HG02610 (cell line): ENCODE results near the gene OR10H4.
"Not testable (repeated sequence)": the region's sequence is repeated elsewhere in the genome, so short reads cannot be mapped to it uniquely, and the experiment has no call there.

Experiments used
- ATAC-seq: cut with Tn5 transposase; IDR thresholded peaks from one replicate; pipeline ENCODE4 v1.9.1; 2021; ENCODE audit warnings: mild to moderate bottlenecking, moderate library complexity; ENCODE audit not compliant: unreplicated experiment

Gene OR10H4

GRCh38 chr19:15948223-15949058 lies at the start of gene OR10H4:
Gene OR10H4 (plus strand): TSS chr19:15949008. CDS start chr19:15949008, 0 bp downstream.
- no peak for ATAC-seq

- ATAC-seq, result not testable (repeated sequence)
These were observed 49.2 kb upstream of the OR10H4 start for GRCh38 chr19:15899561-15899960.

DNA sequence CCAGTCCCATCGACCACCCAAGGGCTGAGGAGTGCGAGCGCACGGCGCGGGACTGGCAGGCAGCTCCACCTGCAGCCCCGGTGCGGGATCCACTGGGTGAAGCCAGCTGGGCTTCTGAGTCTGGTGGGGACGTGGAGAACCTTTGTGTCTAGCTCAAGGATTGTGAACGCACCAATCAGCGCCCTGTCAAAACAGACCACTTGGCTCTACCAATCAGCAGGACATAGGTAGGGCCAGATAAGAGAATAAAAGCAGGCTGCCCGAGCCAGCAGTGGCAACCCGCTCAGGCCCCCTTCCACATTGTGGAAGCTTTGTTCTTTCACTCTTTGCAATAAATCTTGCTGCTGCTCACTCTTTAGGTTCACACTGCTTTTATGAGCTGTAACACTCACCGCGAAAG lies 48.8 kb upstream of the OR10H4 start:
- not testable (repeated sequence) for ATAC-seq

DNA sequence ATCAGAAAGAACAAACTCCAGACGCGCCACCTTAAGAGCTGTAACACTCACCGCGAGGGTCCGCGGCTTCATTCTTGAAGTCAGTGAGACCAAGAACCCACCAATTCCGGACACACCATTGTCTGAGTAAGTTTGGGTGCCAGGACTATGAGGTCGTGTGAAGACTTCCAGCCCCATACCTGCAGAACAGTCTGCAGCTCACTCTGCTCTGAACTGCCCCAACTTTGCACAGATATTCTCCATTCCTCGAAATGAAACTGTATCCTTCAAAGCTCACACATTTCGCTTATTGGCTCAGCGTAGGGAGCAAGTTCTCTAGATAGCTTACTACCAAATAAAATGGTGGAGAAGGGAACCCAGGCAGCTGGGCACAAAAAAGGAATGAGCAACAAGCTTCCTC lies 48.3 kb upstream of the OR10H4 start:
- ATAC-seq, result no peak

- no peak for ATAC-seq
These were observed 46.6 kb upstream of the OR10H4 start for GRCh38 chr19:15902254-15902653.

GRCh38 chr19:15902898-15903297 lies 45.9 kb upstream of the OR10H4 start:
- not testable (repeated sequence) for ATAC-seq

GRCh38 chr19:15905026-15905425 lies 43.8 kb upstream of the OR10H4 start:
- ATAC-seq, result no peak

- no peak for ATAC-seq
These were observed 37.1 kb upstream of the OR10H4 start for GRCh38 chr19:15911599-15912235.

GRCh38 chr19:15913384-15913783 lies 35.4 kb upstream of the OR10H4 start:
- no peak for ATAC-seq

DNA sequence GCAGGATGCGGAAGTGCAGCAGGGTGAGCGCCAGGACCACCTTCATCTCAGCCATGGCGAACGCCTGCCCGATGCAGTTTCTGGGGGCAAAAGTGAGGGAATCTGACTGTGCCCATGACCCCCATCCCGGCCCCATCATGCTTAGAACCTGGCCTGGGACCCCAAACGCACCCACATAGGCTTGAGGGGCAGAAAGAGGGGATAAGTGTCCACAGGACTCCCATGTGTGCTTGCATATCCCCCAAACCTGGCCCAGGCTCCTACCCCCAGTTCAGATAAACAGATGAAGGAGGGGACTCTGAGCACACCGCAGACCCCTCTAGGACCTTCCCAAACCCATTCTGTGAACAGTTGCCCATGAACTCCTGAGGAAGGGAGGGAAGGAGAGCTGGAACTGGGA lies 35.0 kb upstream of the OR10H4 start:
- no peak for ATAC-seq

DNA sequence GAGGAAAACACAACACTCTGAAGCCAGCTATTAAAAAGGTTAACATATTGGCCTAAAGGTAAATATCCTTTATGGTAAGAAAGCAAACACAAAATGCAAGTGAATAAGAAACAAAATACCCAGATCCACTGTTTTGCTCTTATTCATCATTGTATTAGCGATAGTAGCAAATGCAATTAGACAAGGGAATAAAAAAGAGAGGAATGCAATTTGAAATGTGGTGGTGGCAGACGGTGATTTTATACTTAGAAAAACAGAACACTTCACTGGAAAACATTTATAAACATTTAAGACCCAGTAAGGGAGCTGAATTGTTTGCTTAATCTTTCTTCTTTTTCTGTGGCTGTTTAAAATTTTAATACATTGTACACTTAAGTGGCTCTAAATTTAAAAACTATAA lies 33.7 kb upstream of the OR10H4 start:
- no peak for ATAC-seq

- no peak for ATAC-seq
These were observed 29.6 kb upstream of the OR10H4 start for GRCh38 chr19:15919243-15919642.

- ATAC-seq, result no peak
These were observed 26.8 kb upstream of the OR10H4 start for GRCh38 chr19:15922021-15922420.

DNA sequence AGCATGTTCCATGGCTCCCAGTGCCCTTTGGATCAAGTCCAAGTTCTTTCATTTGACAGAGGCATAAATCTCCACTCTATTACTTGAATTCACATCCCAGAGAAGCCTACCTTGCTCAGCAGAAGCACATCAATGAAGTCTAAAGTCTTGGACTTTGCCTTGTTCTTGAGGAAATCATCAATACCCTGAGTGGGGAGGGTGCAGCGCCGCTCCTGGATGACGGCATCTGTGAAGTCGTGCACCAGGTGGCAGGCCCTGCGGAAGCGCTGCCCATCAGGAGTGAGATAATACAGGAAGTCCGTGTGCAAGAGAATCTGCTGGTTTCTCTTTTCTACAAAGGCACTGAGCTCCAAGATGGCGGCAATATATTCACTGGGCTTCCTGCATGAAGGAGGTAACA lies 25.1 kb upstream of the OR10H4 start:
- no peak for ATAC-seq

- ATAC-seq, result no peak
These were observed 22.3 kb upstream of the OR10H4 start for GRCh38 chr19:15926484-15926883.

- ATAC-seq, result no peak
These were observed 20.5 kb upstream of the OR10H4 start for GRCh38 chr19:15928321-15928720.

DNA sequence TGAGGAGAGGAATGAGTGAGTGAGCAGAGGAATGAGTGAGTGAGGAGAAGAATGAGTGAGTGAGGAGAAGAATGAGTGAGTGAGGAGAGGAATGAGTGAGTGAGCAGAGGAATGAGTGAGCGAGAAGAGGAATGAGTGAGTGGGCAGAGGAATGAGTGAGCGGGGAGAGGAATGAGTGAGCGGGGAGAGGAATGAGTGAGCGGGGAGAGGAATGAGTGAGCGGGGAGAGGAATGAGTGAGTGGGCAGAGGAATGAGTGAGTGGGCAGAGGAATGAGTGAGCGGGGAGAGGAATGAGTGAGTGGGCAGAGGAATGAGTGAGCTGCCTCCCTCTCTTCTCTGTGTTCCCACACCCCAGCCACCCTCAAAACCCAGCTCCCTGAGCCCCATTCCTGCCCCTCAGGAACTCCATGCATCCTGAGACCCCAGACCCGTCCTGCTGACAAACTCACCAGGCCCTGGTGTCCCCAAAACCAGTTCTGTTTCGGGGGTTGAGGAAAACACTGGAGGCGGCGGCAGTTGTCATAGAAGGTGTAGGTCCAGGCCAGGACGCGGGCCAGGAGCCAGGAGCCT lies 15.0 kb upstream of the OR10H4 start:
- ATAC-seq, result not testable (repeated sequence)

GRCh38 chr19:15934332-15935078 lies 14.3 kb upstream of the OR10H4 start, which contains the start of gene CYP4F11:
Gene CYP4F11 (minus strand): TSS chr19:15934529. CDS start chr19:15934408, 121 bp downstream.
- no peak for ATAC-seq

- no peak for ATAC-seq
These were observed 13.6 kb upstream of the OR10H4 start for GRCh38 chr19:15935167-15935702.

DNA sequence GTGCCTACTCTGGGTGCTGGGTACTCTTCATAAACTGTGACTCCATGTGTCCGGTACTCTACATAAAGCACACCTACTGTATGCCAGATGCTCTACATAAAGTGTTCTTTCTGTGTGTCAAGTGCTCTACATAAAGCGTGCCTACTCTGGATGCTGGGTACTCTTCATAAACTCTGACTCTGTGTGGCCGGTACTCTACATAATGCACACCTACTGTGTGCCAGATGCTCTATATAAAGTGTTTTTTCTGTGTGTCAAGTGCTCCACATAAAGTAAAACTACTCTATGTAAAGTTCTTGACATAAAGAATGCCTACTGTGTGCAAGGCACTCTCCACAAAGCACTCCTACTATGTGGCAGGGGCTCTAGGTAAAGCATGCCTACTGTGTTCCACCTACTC lies 12.6 kb upstream of the OR10H4 start:
- ATAC-seq, result no peak

DNA sequence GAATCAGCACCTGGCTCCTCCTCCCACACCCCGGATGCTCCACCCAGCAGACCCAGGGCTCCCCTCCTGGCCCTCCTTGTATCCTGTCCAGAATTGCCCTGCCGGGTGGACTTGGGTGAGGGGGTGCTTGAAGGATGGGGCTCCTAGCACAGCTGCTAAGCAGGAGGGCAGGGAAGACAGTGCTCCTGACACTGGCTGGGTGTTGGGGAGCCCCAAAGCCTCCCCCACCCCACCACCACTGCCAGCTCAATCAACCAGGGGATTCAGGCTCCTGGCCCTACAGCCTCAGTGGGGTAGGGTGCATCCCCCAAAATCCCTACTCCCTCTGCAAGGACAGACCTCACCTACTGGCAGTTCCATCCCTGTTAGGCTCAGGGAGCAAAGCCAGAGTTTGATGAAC lies 11.9 kb upstream of the OR10H4 start:
- ATAC-seq, result no peak
